Measurements from ENCODE around the gene STX3. TPM values are rescaled to one million over a fixed set of nuclear protein-coding genes. Genes with fewer than 3 reads are reported as not detected.

The STX3 gene
- total and polyA plus RNA-seq, 2 of the 4 experiments (the other 2 are of a cell fraction), result 5.0 to 5.4 TPM

DNA sequence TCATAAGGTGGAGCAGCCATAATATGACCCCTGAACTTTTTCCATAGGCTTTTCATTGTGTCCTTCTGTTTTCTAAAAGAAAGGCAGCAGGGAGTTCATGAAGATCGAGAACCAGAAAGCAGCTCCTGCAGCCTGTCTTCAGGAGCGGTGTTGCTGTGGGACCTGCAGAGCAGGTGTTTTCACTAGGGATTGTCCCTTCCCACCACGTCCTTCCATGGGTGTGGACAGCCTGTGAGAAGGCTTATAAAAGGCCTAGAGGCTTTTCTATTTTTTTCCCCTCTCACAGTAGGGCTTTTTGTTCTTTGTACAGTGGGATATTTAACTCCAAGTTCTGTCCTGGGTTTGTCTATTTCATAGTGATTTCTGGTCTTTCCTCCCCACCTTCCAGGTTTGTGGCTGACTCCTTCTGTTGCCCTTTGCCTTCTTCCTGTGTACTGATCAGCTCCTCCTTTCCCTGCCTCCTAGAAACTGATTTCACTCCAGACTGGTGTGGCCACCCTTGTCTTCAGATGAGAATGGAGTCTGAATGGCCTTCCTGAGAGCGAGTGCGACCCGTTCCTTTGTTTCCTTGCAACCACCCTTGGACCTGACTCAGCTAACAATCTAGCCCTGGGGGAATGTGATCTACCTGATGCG, 45.3 kb downstream of the STX3 start:
- Histone ChIP-seq H4K5ac (ENCODE audit: low read depth, low read length) (no peak overlapping the region), H3K18ac (ENCODE audit: low read depth, low read length) (no peak overlapping the region), H2BK120ac (ENCODE audit: low read depth, low read length) (no peak overlapping the region), H3K23ac (ENCODE audit: low read depth, low read length) (no peak overlapping the region), H3K14ac (replicated peaks; ENCODE audit: low read depth, low read length) (no peak overlapping the region), H3K9ac (ENCODE audit: low read depth, low read length) (no peak overlapping the region), H2AK9ac (replicated peaks; ENCODE audit: low read depth, low read length, poor library complexity) (no peak overlapping the region), H2AK5ac (ENCODE audit: low read depth, low read length) (no peak overlapping the region), H2BK15ac (ENCODE audit: low read depth, low read length) (no peak overlapping the region), H3K79me1 (ENCODE audit: low read depth in 1 of 2, low read length in 2 of 2) (no peaks in the 10 kb centered on the region), H3K27ac (ENCODE audit: insufficient read depth, low read length) (no peak overlapping the region), H3K27me3 (ENCODE audit: control insufficient read depth, insufficient read depth, low read length) (no peaks in the 10 kb centered on the region), H4K8ac (ENCODE audit: low read depth in 2 of 2, low read length in 2 of 2) (no peak overlapping the region), H4K91ac (ENCODE audit: insufficient read depth, low read depth, low read length) (no peak overlapping the region), H3K9me1 (ENCODE audit: insufficient read depth, low read length) (no peaks in the 10 kb centered on the region), H3K56ac (ENCODE audit: extremely low read depth, insufficient read depth, low read length) (no peak overlapping the region), H3K36me3 (ENCODE audit: control insufficient read depth, insufficient read depth, low read length) (peaks cover 3% of the 10 kb centered on the region), H2BK5ac (ENCODE audit: low read depth, low read length, poor library complexity, severe bottlenecking) (no peak overlapping the region), H2AFZ (replicated peaks; ENCODE audit: low read length, poor library complexity) (no peak overlapping the region), H3K4ac (ENCODE audit: low read depth, low read length) (no peak overlapping the region), H3K4me2 (ENCODE audit: low read depth, low read length) (no peak overlapping the region), H4K20me1 (ENCODE audit: insufficient read depth, low read length) (no peaks in the 10 kb centered on the region), H3K4me1 (ENCODE audit: control insufficient read depth, insufficient read depth, low read length) (no peaks in the 10 kb centered on the region), H3K9me3 (ENCODE audit: control insufficient read depth, insufficient read depth, low read length) (no peaks in the 10 kb centered on the region), H2BK20ac (ENCODE audit: low read depth, low read length) (no peak overlapping the region), H3K4me3 (ENCODE audit: insufficient read depth, low read depth, low read length) (no peak overlapping the region)
- dilution Hi-C loops (cut with HindIII; ENCODE audit: low sequenced_read_pairs, unreplicated experiment) (no loop called here), in situ Hi-C loops (cut with MboI; ENCODE audit: low sequenced_read_pairs) (loop anchor here (5.0 to 10.0 kb wide), 2 partner anchors 43 to 246 kb away; partner anchors contain the start of gene STX3), intact Hi-C loops (cut with micrococcal nuclease) (loop anchor here (5.0 kb wide), 3 partner anchors 133 to 263 kb away; partner anchors contain the start of gene PATL1)
- ChIA-PET CTCF (interaction anchor here (0.9 kb wide), 1 partner anchor 45 kb away, joined by 4 read pairs; the partner anchor contains the start of gene STX3), POLR2A (ENCODE audit: unreplicated experiment) (no interaction called here)
- no peak for TF ChIP-seq POLR2A (IDR thresholded peaks at IDR 0.05; ENCODE audit: low read depth, low read length)
- TF ChIP-seq, protein P1, sequence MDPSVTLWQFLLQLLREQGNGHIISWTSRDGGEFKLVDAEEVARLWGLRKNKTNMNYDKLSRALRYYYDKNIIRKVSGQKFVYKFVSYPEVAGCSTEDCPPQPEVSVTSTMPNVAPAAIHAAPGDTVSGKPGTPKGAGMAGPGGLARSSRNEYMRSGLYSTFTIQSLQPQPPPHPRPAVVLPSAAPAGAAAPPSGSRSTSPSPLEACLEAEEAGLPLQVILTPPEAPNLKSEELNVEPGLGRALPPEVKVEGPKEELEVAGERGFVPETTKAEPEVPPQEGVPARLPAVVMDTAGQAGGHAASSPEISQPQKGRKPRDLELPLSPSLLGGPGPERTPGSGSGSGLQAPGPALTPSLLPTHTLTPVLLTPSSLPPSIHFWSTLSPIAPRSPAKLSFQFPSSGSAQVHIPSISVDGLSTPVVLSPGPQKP (IDR thresholded peaks at IDR 0.05; ENCODE audit: borderline replicate concordance, low read depth, low read length), result no peak
- no peak for TF ChIP-seq MAFK (IDR thresholded peaks at IDR 0.05; ENCODE audit: low read depth, low read length)
- no peak for TF ChIP-seq MXI1 (IDR thresholded peaks at IDR 0.05; ENCODE audit: borderline replicate concordance, low read depth, low read length)
- no peak for TF ChIP-seq MAZ (IDR thresholded peaks at IDR 0.05; ENCODE audit: borderline replicate concordance, low read depth, low read length)
- TF ChIP-seq, protein P2, sequence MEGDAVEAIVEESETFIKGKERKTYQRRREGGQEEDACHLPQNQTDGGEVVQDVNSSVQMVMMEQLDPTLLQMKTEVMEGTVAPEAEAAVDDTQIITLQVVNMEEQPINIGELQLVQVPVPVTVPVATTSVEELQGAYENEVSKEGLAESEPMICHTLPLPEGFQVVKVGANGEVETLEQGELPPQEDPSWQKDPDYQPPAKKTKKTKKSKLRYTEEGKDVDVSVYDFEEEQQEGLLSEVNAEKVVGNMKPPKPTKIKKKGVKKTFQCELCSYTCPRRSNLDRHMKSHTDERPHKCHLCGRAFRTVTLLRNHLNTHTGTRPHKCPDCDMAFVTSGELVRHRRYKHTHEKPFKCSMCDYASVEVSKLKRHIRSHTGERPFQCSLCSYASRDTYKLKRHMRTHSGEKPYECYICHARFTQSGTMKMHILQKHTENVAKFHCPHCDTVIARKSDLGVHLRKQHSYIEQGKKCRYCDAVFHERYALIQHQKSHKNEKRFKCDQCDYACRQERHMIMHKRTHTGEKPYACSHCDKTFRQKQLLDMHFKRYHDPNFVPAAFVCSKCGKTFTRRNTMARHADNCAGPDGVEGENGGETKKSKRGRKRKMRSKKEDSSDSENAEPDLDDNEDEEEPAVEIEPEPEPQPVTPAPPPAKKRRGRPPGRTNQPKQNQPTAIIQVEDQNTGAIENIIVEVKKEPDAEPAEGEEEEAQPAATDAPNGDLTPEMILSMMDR (conservative IDR thresholded peaks at IDR 0.05; ENCODE audit: low read depth, low read length), result no peak
- no peak for TF ChIP-seq RFX5 (IDR thresholded peaks at IDR 0.05; ENCODE audit: low read depth, low read length)
- TF ChIP-seq FOS (IDR thresholded peaks at IDR 0.05; ENCODE audit: low read depth, low read length), result no peak
- no peak for TF ChIP-seq CHD1 (IDR thresholded peaks at IDR 0.05; ENCODE audit: low read depth, low read length)
- TF ChIP-seq, protein P3, sequence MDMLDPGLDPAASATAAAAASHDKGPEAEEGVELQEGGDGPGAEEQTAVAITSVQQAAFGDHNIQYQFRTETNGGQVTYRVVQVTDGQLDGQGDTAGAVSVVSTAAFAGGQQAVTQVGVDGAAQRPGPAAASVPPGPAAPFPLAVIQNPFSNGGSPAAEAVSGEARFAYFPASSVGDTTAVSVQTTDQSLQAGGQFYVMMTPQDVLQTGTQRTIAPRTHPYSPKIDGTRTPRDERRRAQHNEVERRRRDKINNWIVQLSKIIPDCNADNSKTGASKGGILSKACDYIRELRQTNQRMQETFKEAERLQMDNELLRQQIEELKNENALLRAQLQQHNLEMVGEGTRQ (IDR thresholded peaks at IDR 0.05; ENCODE audit: low read depth, low read length), result no peak
- no peak for TF ChIP-seq RAD21 (IDR thresholded peaks at IDR 0.05; ENCODE audit: low read length)
- TF ChIP-seq NFE2L2 (IDR thresholded peaks at IDR 0.05; ENCODE audit: low read depth, low read length), result no peak
- no peak for TF ChIP-seq RCOR1 (IDR thresholded peaks at IDR 0.05; ENCODE audit: insufficient replicate concordance, low read length)
- TF ChIP-seq BHLHE40 (IDR thresholded peaks at IDR 0.05; ENCODE audit: low read depth, low read length), result no peak
- TF ChIP-seq CEBPB (IDR thresholded peaks at IDR 0.05; ENCODE audit: low read depth, low read length), result no peak
- TF ChIP-seq SMC3 (IDR thresholded peaks at IDR 0.05; ENCODE audit: low read depth, low read length), result no peak
- no CpG with 5 or more reads among the region's 7 CpGs for WGBS, 2 experiments (ENCODE audit: extremely low coverage in 2 of 2, insufficient read length in 1 of 2)
- BruUV-seq (replicated peaks), result no TSS peak
- ATAC-seq (ENCODE audit: low read depth), result no peak
- no peak for DNase-seq
